HuH-7 (cell line): ENCODE results near the gene NUDT4.
"Not testable (repeated sequence)": the region's sequence is repeated elsewhere in the genome, so short reads cannot be mapped to it uniquely, and the experiment has no call there.

Experiments used
- DNase-seq: peaks from one replicate; pipeline ENCODE4 v3.0.0; 2011; ENCODE audit warnings: low spot score

NUDT4 gene

DNA sequence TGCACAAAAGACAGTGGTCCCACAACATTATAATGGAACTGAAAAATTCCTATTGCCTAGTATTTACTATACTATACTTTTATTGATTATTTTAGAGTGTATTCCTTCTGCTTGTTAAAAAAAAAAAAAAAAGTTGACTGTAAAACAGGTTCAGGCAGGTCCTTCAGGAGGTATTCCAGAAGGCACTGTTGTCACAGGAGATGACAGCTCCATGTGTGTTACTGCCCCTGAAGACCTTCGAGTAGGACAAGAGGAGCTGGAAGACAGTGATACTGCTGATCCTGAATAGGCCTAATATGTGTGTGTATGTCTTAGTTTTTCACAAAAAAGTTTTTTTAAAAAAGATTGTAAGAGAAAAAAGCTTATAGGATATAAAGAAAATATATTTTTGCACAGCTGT lies 51.7 kb downstream of the NUDT4 start:
- DNase-seq = no peak

DNA sequence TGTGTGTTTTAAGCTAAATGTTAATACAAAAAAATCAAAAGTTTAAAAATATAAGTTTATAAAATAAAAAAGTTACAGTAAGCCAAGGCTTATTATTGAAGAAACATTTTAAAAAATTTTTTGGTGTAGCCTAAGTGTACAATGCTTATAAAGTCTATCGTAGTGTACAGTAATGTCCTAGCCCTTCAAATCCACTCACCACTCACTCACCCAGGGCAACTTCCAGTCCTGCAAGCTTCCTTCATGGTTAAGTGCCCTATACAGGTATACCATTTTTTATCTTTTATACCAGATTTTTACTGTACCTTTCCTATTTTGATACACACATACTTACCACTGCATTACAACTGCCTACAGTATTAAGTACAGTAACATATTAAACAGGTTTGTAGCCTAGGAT lies 52.1 kb downstream of the NUDT4 start:
- no peak for DNase-seq

DNA sequence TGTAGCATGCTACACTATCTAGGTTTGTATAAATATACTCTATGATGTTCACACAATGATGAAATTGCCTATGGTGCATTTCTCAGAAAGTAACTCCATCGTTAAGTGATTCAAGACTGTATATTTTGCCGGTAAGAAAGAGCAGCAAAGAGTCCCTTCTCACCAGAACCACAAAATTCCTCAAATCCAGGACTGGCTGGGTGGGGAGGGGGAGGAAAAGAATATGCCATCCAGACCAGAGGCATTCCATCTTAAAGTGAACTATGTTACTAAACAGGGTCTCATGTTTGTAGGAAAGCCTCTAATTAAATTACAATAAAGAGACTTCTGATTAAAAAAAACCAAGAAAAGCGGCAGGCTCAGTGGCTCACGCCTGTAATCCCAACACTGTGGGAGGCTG lies 52.6 kb downstream of the NUDT4 start:
- DNase-seq = no peak

DNA sequence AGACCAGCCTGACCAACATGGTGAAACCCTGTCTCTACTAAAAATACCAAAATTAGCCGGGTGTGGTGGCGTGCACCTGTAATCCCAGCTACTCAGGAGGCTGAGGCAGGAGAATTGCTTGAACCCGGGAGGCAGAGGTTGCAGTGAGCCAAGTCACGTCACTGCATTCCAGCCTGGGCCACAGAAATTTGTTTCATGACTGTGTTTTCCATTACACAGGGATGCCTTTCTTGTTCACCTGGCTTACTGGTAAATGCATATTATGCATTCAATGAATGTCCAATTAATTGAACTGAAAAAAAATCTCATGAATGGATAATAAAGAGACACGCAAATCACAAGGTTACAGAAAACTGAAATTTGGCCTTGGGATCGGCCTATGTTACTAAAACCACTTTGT lies 54.3 kb downstream of the NUDT4 start:
- not testable (repeated sequence) for DNase-seq

DNA sequence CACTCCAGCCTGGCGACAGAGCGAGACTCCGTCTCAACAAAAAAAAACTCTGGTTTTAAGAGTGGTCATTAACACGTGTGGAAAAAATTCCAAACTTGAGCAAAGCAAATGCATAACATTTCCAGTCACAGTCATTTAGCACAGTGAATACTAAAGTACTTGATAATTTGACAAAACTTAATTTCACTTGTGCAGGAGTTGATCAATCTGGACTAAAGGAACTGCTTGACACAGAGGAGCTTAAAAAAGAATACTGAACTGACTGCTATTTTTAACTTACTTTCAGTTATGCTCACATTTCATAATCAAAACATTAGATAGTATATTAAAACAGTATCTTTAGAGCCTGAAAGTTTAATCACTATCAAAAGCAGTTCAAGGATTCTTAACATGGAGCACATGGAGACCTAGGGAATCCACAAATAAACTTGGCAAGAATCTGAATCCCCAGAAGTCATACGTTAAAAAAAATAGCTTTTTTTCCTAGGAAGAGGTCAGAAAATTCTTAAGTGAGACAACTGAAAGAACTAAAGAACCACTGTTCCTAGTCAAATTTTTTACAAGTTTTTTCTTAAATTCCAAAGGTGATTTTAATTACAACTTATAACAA lies 56.6 kb downstream of the NUDT4 start:
- no peak for DNase-seq

DNA sequence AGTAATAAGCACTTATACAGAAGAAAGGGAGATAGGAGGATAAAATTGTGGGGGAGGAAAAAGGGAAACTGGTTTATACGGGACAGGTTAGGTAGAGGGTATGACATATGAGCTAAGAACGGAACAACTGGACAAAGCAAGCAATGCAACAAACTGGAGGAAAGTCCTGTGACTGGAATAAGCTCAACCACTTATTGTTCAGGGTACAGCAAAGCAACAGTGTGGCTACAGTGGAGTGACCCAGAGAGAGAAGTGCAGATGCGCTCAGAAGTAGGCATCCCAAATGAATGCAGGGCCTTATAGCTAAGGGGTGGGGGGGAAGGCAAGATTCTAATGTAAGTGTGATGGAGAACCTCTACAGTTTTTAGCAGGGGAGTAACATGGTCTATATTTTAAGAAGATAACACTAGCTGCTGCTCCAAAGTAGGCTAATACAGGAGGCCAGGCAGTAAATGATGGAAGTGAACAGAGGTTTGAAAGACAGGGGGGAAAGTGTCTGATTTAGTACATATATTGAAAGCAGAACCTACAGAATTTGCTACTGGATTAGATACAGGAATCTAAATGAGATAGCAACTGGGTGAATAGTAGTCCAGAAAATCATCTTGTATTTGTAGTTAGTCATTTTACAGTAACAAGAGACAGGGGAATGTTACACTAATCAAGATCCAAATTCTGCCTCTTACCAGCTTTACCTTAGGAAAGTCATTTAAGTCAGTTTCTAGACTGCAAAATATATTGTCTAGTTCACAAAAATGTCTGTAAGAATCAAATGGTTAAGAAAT lies 60.7 kb downstream of the NUDT4 start:
- DNase-seq = no peak

DNA sequence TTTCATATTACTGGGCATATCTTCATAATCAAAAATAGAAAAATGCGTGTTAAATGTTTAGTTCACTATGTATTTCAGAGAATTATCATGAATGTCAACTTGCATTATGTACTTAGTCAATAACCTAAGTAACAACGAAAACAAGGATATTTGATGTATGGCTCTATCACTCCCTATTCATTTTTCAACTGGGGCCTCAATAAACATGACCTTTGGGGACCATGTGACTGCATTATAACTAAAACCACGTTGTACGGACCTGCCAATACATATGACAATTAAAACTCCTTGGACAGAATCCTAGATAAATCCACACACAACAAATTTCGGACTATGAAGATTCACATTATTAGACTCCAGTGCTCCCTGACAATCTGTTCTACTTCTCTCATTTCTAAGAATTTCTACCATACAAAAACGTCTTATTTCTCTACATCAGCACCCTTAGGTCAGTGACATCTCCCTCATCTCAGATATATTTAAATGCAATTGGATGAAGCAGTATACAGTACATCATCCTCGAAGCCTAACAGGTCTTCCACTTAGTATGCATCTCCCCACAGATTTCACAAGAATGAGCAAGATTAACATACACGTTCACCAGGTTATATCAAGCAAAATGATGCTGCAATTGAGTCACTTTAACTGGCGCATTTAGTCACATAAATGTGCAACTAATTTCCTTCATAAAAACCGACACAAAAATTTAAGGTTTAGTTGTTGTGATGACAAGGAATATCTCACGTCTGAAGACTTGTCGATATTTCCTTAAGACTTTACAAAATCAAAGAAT lies 62.5 kb downstream of the NUDT4 start:
- DNase-seq = no peak

DNA sequence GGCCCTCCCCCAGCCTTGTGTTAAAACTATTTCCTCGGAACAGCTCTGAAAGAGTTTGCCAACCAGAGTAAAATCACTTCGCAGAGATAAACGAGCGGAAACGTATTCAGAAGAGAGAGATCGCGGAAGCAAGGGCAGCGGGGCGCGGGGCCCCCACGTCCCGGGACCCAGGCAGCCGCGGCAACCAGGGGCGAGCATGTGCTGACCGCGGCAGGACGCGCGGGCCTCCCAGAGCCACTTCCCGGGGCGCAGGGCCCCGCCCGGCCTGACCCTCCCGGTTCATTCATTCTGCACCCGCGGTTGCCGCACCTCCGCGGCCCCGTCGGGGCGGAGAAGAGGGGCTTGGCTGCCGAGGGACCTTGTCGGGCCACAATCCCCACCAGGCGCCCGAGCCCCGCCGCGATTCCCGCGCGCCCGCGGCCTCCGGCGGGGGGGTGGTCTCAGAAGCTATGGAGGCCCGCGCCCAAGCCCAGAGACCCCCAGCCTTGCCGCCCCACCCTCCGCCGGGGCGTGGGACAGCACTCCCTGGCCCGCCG lies 63.4 kb downstream of the NUDT4 start:
- no peak for DNase-seq

DNA sequence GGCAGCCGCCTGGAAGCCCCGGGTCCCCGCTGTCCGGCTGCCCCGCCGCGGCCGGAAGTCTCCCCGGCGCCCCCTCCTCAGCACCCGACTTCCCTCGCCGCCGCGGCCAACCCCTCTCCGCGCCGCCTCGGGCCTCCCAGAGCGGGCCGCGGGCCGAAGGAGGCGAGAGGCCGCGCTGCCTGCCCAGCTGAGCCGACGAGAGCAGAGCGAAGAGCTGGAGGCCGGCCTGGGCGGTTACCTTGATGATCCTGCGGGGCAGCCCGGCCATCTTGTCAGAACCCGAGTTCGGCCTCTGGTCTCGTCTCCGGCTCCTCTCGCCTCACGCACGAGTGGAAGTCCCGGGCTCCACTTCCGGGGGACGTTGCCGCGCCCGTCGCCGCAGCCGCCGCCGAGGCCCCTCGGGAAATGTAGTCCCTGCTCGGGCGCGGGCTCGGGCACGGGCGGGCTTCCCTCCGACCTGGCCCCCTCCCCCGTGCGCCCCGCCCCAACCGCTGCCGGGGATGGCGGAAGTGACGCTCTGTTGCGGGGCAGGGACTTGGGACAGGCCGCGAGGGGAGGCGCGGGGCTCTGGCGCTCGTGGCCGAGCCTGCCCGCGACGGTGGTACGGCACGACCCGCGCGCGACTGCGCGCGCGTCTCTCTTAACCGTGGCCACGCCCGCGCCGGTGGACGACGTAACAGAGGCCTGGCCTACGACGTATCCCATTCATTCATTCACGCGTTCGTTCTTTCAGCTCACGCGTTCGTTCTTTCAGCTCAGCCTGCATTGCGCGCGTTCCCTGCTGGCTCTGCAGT lies 64.1 kb downstream of the NUDT4 start, which contains the start of gene UBE2N:
UBE2N (minus strand) TSS at position 331 of the 794 bp plus-strand sequence; CDS start at position 268, 63 bp downstream.
- peak; percentile 90 for DNase-seq

DNA sequence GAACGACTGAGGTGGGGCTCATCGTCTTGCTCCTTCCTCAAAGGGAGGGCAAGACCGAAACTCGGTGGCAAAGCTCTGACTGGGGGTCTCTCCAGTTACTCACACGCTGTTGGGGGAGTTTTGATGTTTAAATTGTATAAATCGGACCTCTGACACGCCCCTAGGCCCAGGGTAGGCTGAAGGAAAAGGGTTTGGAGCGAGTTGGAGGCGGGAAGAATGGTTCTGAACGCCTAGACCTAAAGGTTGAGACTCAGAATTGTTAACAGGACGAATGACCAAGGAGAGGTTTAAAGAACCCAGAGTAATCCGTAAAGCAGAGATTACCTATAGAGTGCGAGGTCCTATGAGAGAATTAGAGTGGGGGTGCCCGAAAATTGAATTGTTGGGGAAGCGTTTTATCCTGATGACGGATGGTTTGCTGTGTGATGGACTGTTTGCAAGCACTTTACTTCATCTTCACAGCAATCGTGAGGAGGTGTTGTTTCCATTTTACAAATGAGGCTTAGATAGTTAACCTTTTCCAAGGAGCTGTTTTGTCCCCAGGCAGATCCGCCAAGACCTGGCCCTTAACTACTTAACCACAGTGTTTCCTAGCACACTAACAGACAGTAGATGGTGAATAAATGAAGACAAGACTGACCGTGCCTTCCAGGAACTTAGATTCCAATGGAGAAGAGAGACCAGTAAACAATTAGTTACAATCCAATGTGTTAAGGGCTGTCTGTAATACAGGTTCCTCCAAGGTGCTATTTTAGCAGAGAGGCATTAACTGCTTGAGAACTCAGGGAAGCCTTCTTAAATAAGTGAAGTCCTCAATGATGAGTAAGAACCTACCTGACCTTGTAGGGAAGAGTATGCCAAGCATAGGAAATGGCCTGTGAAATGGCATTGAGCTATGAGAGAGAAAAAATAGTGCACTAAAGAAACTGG lies 65.0 kb downstream of the NUDT4 start:
- no peak for DNase-seq

DNA sequence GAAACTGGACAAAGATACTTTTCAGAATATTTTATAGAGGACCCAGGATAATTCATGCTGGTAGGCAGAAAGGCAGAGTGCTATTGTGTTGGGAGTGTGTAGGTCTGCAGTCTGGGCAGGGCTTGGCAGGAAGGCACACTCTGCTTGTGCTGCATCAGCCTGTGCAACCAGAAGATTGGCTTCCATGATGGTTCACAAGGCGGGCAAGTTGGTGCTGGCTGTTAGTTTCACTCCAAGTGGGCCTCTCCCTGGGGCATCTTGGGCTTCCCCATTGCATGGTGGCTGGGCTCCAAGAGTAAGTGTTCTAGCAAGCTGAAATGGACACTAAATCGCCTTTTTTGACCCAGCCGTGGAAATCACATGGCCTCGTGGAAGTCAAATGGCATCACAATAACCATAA lies 65.9 kb downstream of the NUDT4 start:
- DNase-seq = no peak

DNA sequence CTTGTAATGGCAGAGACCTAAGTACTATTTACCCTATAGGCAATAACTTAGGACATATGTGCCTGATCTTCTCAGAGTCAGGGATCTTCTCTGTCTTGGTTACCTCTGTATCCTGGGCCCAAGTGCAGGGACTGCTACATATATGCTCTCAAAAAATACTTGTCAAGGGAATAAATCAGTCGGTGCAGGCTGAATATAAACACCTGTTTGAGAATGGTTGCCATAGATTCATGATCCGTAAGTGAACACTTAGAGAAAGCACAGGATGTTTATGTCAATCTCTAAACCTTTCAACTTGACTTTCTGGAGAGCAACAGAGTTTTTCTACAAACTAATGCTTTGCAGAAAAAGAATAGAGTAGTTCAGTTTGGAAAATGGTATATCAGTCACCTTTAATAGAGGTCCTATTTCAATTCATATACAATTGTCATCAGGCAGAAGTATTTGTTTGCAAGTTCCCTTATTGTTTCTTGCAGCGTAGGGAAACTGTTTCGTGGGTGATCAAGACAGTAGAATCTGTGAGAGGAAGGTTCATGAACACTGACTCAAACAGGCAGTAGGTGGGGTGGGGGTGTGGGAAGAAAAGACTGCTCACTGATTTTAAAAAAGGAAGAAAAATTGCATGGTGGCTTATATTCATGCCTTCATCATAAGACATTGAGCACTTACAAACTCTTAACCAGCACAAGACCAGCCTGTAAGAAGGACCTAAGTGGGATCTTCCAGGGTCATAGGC lies 70.0 kb downstream of the NUDT4 start:
- no peak for DNase-seq

DNA sequence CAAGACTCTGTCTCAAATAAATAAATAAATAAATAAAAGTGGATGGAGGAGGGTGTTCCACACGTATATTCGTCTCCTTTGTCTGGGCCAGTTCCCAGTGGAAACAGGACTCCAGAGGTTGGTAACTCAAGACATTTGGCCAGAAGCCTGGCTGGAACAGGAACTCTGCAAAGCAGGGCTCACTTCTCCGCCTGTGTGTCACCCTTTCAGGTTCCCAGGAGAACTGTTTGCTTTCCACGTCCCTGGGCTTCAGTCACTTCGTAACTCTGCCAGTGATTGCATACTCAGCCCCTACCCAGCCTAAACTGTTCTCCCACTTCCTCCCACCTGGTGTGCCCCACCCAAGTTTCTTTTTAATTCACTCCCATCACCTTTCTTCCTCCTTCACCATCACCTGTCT lies 71.1 kb downstream of the NUDT4 start:
- DNase-seq = no peak

DNA sequence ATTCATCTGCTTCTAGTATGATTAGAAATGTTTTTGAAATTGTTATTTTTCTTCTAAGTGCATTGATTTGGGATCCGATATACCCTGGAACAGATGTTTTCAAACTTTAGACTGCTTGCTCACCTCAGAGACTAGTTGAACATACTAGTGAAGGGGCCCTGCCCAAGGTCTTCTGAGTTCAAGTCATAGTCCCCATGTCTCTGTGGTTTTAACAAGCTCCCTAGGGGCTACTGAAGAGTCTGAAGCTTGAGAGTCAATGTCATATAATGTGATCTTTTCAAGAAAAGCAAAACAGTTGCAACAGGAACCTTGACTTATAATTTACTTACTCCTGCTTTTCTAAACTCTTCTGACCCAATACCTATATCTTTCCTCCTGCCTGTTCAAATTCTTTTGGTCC lies 71.6 kb downstream of the NUDT4 start:
- no peak for DNase-seq

DNA sequence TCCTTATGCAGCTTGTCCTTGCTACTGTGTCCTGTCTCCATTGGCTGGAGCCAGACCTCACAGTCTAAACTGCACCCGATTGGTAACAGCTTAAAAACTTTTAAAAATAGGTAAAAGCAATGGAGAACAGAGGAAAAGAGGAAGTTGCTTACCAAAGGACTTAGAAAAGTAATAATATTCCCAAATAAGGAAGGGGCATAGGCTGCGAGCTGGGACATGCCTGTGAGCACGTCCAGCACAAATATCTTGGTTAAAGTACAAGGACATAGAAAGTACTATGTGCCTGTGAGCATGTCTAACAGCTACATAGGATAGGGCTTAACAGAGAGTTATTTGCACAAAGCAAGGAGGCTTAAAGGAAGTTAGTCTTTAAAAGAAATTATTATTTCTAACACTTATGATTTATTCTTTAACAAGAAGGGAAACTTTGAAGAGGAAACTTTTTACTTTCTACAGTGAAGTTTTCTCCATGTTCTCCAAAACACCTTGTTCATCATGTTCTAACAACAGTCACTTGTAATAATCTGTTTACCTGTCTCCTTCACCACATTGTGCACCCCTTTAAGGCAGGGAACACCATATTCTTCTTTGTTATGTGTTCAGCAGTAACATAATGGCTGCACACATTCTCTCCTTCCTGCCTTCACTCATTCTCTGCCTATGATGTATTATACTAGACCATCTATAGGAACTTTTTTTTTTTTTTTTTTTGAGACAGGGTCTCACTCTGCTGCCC lies 73.9 kb downstream of the NUDT4 start:
- DNase-seq = no peak

DNA sequence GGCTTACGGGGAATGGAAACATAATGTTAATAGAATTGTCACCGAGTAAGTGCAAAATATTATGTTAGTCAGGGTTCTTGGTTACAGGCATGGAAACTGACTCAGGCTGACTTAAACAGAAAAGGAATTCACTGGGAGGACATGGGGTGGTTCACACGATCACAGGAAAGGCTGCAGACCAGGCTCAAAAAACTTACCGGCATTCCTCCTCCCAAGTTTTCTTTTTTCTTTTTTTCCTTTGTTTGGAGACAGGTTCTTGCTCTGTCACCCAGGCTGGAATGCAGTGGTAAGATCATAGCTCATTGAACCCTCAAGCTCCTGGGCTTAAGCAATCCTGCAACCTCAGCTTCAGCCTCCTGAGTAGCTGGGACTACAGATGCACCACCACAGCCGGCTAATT lies 75.9 kb downstream of the NUDT4 start:
- no peak for DNase-seq

DNA sequence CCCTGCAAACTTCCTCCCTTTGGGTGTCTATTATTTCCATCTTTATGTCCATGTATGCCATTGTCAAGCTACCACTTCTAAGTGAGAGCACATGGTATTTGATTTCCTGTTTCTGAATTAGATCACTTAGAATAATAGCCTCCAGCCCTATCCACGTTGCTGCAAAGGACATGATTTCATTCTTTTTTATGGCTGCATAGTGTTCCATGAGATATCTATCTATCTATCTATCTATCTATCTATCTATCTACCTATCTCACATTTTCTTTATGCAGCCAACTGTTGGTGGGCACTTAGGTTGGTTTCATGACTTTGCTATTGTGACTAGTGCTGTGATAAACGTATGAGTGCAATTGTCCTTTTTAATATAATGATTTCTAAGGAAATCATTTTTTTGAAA lies 78.4 kb downstream of the NUDT4 start:
- DNase-seq = no peak
